ENCODE measurements around the gene RFX6.

RFX6 gene

DNA sequence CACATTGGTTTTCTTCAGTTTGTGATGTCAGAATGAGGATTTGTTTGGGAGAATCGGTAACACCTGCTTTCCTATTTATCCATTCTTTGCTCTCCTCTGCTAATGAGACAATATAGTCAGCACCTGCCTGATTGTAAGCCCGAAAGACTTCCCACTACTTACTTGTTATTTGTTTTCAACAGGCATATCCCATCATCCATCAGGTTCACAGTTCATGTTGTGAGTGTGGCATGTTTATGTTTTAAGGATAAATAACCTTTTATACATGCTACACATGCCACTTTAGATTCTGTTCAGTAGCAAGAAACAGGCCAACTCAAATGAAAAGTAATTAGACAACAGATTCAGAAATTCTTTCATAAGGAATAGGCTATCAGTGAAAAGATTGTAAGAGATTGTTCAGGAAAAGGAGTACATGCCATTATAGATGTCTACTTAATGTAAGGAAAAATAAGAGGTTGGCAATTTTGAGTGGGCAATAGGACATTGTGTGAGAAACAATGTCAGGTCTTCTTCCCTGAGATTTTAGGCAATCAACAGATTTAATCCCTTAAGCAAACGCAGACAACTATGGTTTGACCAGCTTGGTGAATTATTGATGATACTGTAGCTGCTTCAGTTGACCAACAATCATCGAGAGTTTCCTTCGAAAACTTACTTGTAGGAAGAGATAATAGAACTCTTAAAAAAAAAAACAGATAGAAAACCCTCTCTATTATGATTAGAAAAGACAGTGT lies 40.3 kb upstream of the RFX6 start:
- no peak overlapping the region for H2AFZ ChIP-seq (ENCODE audit: low read depth, low read length, severe bottlenecking)
- TF ChIP-seq, protein P1, sequence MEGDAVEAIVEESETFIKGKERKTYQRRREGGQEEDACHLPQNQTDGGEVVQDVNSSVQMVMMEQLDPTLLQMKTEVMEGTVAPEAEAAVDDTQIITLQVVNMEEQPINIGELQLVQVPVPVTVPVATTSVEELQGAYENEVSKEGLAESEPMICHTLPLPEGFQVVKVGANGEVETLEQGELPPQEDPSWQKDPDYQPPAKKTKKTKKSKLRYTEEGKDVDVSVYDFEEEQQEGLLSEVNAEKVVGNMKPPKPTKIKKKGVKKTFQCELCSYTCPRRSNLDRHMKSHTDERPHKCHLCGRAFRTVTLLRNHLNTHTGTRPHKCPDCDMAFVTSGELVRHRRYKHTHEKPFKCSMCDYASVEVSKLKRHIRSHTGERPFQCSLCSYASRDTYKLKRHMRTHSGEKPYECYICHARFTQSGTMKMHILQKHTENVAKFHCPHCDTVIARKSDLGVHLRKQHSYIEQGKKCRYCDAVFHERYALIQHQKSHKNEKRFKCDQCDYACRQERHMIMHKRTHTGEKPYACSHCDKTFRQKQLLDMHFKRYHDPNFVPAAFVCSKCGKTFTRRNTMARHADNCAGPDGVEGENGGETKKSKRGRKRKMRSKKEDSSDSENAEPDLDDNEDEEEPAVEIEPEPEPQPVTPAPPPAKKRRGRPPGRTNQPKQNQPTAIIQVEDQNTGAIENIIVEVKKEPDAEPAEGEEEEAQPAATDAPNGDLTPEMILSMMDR (IDR thresholded peaks at IDR 0.05; ENCODE audit: insufficient read depth, low read length, poor library complexity, severe bottlenecking) = no peak
- no peak for TF ChIP-seq EZH2phosphoT487 (conservative IDR thresholded peaks at IDR 0.05; ENCODE audit: low read length)
- H3F3A ChIP-seq (ENCODE audit: insufficient read depth) = no peaks in the 10 kb centered on the region
- H3K79me2 ChIP-seq (ENCODE audit: insufficient read depth, low read length) = no peaks in the 10 kb centered on the region
- H4K20me1 ChIP-seq (ENCODE audit: low read depth, low read length) = no peaks in the 10 kb centered on the region
- no peak overlapping the region for H3K4me3 ChIP-seq (ENCODE audit: insufficient read depth, low read length, poor library complexity, severe bottlenecking)
- H3K27me3 ChIP-seq (ENCODE audit: low read length) = no peaks in the 10 kb centered on the region
- no peak overlapping the region for H3K9ac ChIP-seq (ENCODE audit: low read length)
- no peak overlapping the region for H3K27ac ChIP-seq (ENCODE audit: low read depth, low read length)
- H3K4me2 ChIP-seq (ENCODE audit: low read depth, low read length, poor library complexity, severe bottlenecking) = no peak overlapping the region
- no peaks in the 10 kb centered on the region for H3K9me3 ChIP-seq (ENCODE audit: insufficient read depth, low read length)
- H3K36me3 ChIP-seq (ENCODE audit: low read length) = no peaks in the 10 kb centered on the region
- H3K9me2 ChIP-seq (replicated peaks; ENCODE audit: insufficient read depth, low read length) = no peaks in the 10 kb centered on the region

DNA sequence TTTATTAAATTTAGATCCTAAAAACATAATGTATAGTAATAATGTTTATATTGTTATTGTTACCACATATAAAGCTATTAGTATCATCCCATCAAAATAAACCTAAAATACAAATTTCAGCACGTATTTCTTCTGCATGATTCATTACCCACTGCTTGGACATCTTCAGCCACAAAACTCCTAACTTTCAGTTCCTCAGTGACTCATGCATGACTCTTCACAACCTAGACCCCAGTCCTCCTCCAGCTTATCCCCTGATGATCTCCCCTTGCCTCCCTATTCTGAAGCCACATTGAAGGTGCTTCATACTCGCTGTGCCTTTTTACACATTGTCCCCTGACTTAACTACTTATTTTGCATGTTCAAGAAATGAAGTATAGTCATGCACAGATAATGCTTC lies 37.0 kb upstream of the RFX6 start:
- TF ChIP-seq, protein P1 (IDR thresholded peaks at IDR 0.05; ENCODE audit: insufficient read depth, low read length, poor library complexity, severe bottlenecking) = no peak
- TF ChIP-seq EZH2phosphoT487 (conservative IDR thresholded peaks at IDR 0.05; ENCODE audit: low read length) = no peak
- Histone ChIP-seq H2AFZ (ENCODE audit: low read depth, low read length, severe bottlenecking) (no peak overlapping the region), H3K9me3 (ENCODE audit: insufficient read depth, low read length) (no peaks in the 10 kb centered on the region), H3K27ac (ENCODE audit: low read depth, low read length) (no peak overlapping the region), H3K4me3 (ENCODE audit: insufficient read depth, low read length, poor library complexity, severe bottlenecking) (no peak overlapping the region), H3K4me2 (ENCODE audit: low read depth, low read length, poor library complexity, severe bottlenecking) (no peak overlapping the region), H3K36me3 (ENCODE audit: low read length) (no peaks in the 10 kb centered on the region), H3K79me2 (ENCODE audit: insufficient read depth, low read length) (no peaks in the 10 kb centered on the region), H3F3A (ENCODE audit: insufficient read depth) (no peaks in the 10 kb centered on the region), H3K27me3 (ENCODE audit: low read length) (no peaks in the 10 kb centered on the region), H3K9me2 (replicated peaks; ENCODE audit: insufficient read depth, low read length) (no peaks in the 10 kb centered on the region), H4K20me1 (ENCODE audit: low read depth, low read length) (no peaks in the 10 kb centered on the region), H3K9ac (ENCODE audit: low read length) (no peak overlapping the region)

DNA sequence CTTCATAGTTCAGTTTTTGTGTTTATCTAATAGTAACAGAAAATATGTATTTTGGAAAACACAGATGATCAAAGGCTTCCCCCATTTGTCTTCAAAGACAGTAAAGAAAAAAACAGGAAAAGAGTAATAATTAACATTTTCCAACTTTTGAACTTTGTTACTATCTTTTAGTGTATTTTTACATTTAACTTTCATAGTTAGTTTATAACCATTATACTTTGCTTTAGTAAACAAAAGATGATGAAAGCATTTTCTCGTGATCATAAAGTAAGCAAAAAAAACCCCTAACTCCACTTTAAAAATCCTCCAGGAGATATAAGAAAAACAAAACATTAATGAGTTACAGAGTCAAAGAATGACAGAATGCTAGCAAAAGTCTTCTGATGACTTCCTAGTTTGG lies 34.6 kb upstream of the RFX6 start:
- H3K9me2 ChIP-seq (replicated peaks; ENCODE audit: insufficient read depth, low read length) = no peaks in the 10 kb centered on the region
- no peak overlapping the region for H3K4me2 ChIP-seq (ENCODE audit: low read depth, low read length, poor library complexity, severe bottlenecking)
- no peak overlapping the region for H3K27ac ChIP-seq (ENCODE audit: low read depth, low read length)
- H4K20me1 ChIP-seq (ENCODE audit: low read depth, low read length) = no peaks in the 10 kb centered on the region
- no peak overlapping the region for H3K9ac ChIP-seq (ENCODE audit: low read length)
- no peaks in the 10 kb centered on the region for H3K9me3 ChIP-seq (ENCODE audit: insufficient read depth, low read length)
- no peaks in the 10 kb centered on the region for H3K36me3 ChIP-seq (ENCODE audit: low read length)
- H3F3A ChIP-seq (ENCODE audit: insufficient read depth) = no peaks in the 10 kb centered on the region
- H3K79me2 ChIP-seq (ENCODE audit: insufficient read depth, low read length) = no peaks in the 10 kb centered on the region
- H2AFZ ChIP-seq (ENCODE audit: low read depth, low read length, severe bottlenecking) = no peak overlapping the region
- no peak for TF ChIP-seq EZH2phosphoT487 (conservative IDR thresholded peaks at IDR 0.05; ENCODE audit: low read length)
- TF ChIP-seq, protein P1 (IDR thresholded peaks at IDR 0.05; ENCODE audit: insufficient read depth, low read length, poor library complexity, severe bottlenecking) = no peak
- H3K4me3 ChIP-seq (ENCODE audit: insufficient read depth, low read length, poor library complexity, severe bottlenecking) = no peak overlapping the region
- no peaks in the 10 kb centered on the region for H3K27me3 ChIP-seq (ENCODE audit: low read length)

Measured in SU-DHL-6 (cell line).